IPS-15b (cell line): ENCODE results near the gene NCAPH2.

Source experiments
- H3K27me3 ChIP-seq: one replicate; pipeline ENCODE4 v1.6.1; 2013; ENCODE audit warnings: low read length; ENCODE audit not compliant: control insufficient read depth, insufficient read depth
- H3K36me3 ChIP-seq: one replicate; pipeline ENCODE4 v1.6.1; 2013; ENCODE audit warnings: low read length; ENCODE audit not compliant: control insufficient read depth, insufficient read depth
- H3K4me1 ChIP-seq: one replicate; pipeline ENCODE4 v1.6.1; 2013; ENCODE audit warnings: mild to moderate bottlenecking, low read length; ENCODE audit not compliant: control insufficient read depth, insufficient read depth
- H3K4me3 ChIP-seq: one replicate; pipeline ENCODE4 v1.5.1; 2013; ENCODE audit warnings: low read depth, low read length
- H3K9ac ChIP-seq: one replicate; pipeline ENCODE4 v1.6.1; 2013; ENCODE audit warnings: low read depth, mild to moderate bottlenecking, low read length
- H3K9me3 ChIP-seq: one replicate; pipeline ENCODE4 v1.6.1; 2013; ENCODE audit warnings: mild to moderate bottlenecking, low read length; ENCODE audit not compliant: control insufficient read depth, insufficient read depth

The NCAPH2 gene

GRCh38 chr22:50569896-50570535 is 62.0 kb downstream of the NCAPH2 start:
- Histone ChIP-seq H3K9ac (no peak overlapping the region), H3K36me3 (peaks cover 38% of the 10 kb centered on the region)

GRCh38 chr22:50570861-50571260 is 62.8 kb downstream of the NCAPH2 start:
- H3K36me3 ChIP-seq, result peaks cover 38% of the 10 kb centered on the region
- H3K4me3 ChIP-seq, result no peak overlapping the region
- H3K9me3 ChIP-seq, result no peaks in the 10 kb centered on the region
- no peaks in the 10 kb centered on the region for H3K4me1 ChIP-seq
- no peaks in the 10 kb centered on the region for H3K27me3 ChIP-seq
- no peak overlapping the region for H3K9ac ChIP-seq

More at GRCh38 chr22:50569896-50570535, 62.0 kb downstream of the NCAPH2 start:
- Histone ChIP-seq H3K9me3 (no peaks in the 10 kb centered on the region), H3K27me3 (no peaks in the 10 kb centered on the region), H3K4me3 (no peak overlapping the region), H3K4me1 (no peaks in the 10 kb centered on the region)

- no peaks in the 10 kb centered on the region for H3K9me3 ChIP-seq
- no peak overlapping the region for H3K4me3 ChIP-seq
- no peak overlapping the region for H3K9ac ChIP-seq
- peaks cover 38% of the 10 kb centered on the region for H3K36me3 ChIP-seq
- H3K27me3 ChIP-seq, result no peaks in the 10 kb centered on the region
- no peaks in the 10 kb centered on the region for H3K4me1 ChIP-seq
Observed at GRCh38 chr22:50571264-50572175, 63.5 kb downstream of the NCAPH2 start.

GRCh38 chr22:50572965-50573364 is 64.9 kb downstream of the NCAPH2 start:
- Histone ChIP-seq H3K9ac (no peak overlapping the region), H3K9me3 (no peaks in the 10 kb centered on the region), H3K4me3 (no peak overlapping the region), H3K27me3 (no peaks in the 10 kb centered on the region), H3K36me3 (peaks cover 43% of the 10 kb centered on the region), H3K4me1 (peaks cover 2% of the 10 kb centered on the region)

GRCh38 chr22:50573491-50574382 is 65.7 kb downstream of the NCAPH2 start:
- Histone ChIP-seq H3K9me3 (no peaks in the 10 kb centered on the region), H3K4me1 (peaks cover 3% of the 10 kb centered on the region), H3K27me3 (no peaks in the 10 kb centered on the region), H3K36me3 (peaks cover 47% of the 10 kb centered on the region), H3K9ac (no peak overlapping the region), H3K4me3 (no peak overlapping the region)

- Histone ChIP-seq H3K4me1 (peaks cover 5% of the 10 kb centered on the region), H3K36me3 (peaks cover 45% of the 10 kb centered on the region), H3K27me3 (no peaks in the 10 kb centered on the region), H3K9me3 (no peaks in the 10 kb centered on the region), H3K4me3 (no peak overlapping the region), H3K9ac (no peak overlapping the region)
Observed at GRCh38 chr22:50574383-50574755, 66.3 kb downstream of the NCAPH2 start.
